ENCODE data around the gene SLC47A2. TPM values are rescaled to one million over a fixed set of nuclear protein-coding genes. Genes with fewer than 3 reads are reported as not detected.

Gene SLC47A2
- total RNA-seq, result not detected in 2 replicates

GRCh38 chr17:19716108-19717030 is at the start of gene SLC47A2:
SLC47A2 (minus strand) TSS chr17:19716584; CDS start chr17:19716555, 29 bp downstream.

GRCh38 chr17:19747829-19748806 is 31.7 kb upstream of the SLC47A2 start, which contains the start of gene ALDH3A1:
ALDH3A1 (minus strand) TSS chr17:19748298; CDS start chr17:19745129, 3,169 bp downstream.

GRCh38 chr17:19648475-19649273 is 67.7 kb downstream of the SLC47A2 start, which contains the start of gene ALDH3A2:
ALDH3A2 (plus strand) TSS chr17:19648751; CDS start chr17:19648972, 221 bp downstream.

Other genes starting within 250 kb of the SLC47A2 start
- 0.19 and 0.85 TPM in 2 replicates for gene SLC47A1, start 182.7 kb downstream of the SLC47A2 start, total RNA-seq
- gene ALDH3A2, start 67.8 kb downstream of the SLC47A2 start, total RNA-seq, result 37.5 and 52.0 TPM in 2 replicates
- under 0.01 and 0.77 TPM in 2 replicates for gene ALDH3A1, start 31.7 kb upstream of the SLC47A2 start, total RNA-seq
- gene ULK2, start 151.4 kb upstream of the SLC47A2 start, total RNA-seq, result 10.4 and 17.2 TPM in 2 replicates

Measured in regular cardiac myocyte (primary cell).